NCI-H524 (cell line): ENCODE measurements around the gene RHOD.

ENCODE experiments used
- DNase-seq, 2 experiments: peaks; one replicate each; lab custom pipeline; 2025; lab: John Stamatoyannopoulos, UW

RHOD gene

GRCh38 chr11:67062526-67063373 lies 6.1 kb downstream of the RHOD start:
- no peak for DNase-seq

GRCh38 chr11:67066333-67066709 lies 9.7 kb downstream of the RHOD start:
- no peak for DNase-seq

GRCh38 chr11:67071420-67072284 lies 15.0 kb downstream of the RHOD start:
- DNase-seq: peak in 1 of 2 experiments; percentile 41

GRCh38 chr11:67072295-67072694 lies 15.6 kb downstream of the RHOD start:
- no peak for DNase-seq

GRCh38 chr11:67073908-67074307 lies 17.3 kb downstream of the RHOD start:
- peak in 1 of 2 experiments; percentile 25 for DNase-seq

- no peak for DNase-seq
Measured at GRCh38 chr11:67076202-67076601, 19.6 kb downstream of the RHOD start.

GRCh38 chr11:67079065-67079705 lies 22.5 kb downstream of the RHOD start:
- no peak for DNase-seq

GRCh38 chr11:67082071-67082791 lies 25.6 kb downstream of the RHOD start:
- DNase-seq: no peak

GRCh38 chr11:67083786-67084366 lies 27.2 kb downstream of the RHOD start:
- no peak for DNase-seq

- DNase-seq: no peak
Measured at GRCh38 chr11:67085617-67086016, 29.0 kb downstream of the RHOD start.

GRCh38 chr11:67090717-67091116 lies 34.1 kb downstream of the RHOD start:
- DNase-seq: no peak

- DNase-seq: no peak
Measured at GRCh38 chr11:67095214-67095507, 38.5 kb downstream of the RHOD start.

GRCh38 chr11:67098799-67099429 lies 42.3 kb downstream of the RHOD start:
- DNase-seq: no peak

- no peak for DNase-seq
Measured at GRCh38 chr11:67099831-67100324, 43.2 kb downstream of the RHOD start.

GRCh38 chr11:67102664-67103063 lies 46.0 kb downstream of the RHOD start:
- no peak for DNase-seq

- no peak for DNase-seq
Measured at GRCh38 chr11:67105964-67106363, 49.3 kb downstream of the RHOD start.

- DNase-seq: no peak
Measured at GRCh38 chr11:67111261-67111660, 54.6 kb downstream of the RHOD start.

- no peak for DNase-seq
Measured at GRCh38 chr11:67113231-67113721, 56.6 kb downstream of the RHOD start.

- no peak for DNase-seq
Measured at GRCh38 chr11:67114275-67114896, 57.7 kb downstream of the RHOD start.

- DNase-seq: no peak
Measured at GRCh38 chr11:67116758-67117105, 60.1 kb downstream of the RHOD start.
